Measurements from ENCODE around the gene HDAC8.
A peak's percentile ranks its signal among the peaks of the same experiment; 100 is the strongest.

HDAC8 gene

DNA sequence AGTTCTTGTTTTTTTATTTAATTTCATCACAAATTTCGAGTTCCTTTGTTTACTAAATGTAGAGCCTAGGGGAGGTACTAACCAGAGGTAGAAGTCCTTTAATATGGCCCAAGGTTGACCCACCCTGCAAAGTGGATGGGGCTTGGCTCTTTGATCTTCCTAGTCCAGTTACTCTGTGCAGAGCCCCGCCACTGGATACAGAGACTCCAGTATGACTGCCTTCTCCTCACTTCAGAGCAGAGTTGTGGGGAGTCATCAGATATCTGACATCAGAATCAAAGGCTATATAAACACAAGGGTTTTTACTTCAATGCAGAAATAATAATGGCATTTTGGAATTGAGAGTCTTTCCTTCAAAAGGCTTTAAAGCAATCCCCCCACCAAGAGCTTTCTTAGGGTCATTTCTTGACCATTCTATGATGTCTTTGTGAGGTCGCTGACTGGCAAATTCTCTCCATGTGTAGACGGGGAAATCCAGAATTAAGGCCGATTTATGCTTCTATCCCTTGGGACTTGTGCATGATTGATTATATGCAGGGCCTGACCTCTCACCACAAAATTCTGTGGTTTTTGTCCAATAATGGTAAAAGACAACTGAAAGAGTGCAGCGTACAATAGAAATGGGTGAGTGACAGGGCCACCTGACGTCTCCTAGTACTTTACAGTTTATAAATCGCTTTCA is 178.7 kb downstream of the HDAC8 start:
- intact Hi-C loops (cut with DNase I): no loop called here

DNA sequence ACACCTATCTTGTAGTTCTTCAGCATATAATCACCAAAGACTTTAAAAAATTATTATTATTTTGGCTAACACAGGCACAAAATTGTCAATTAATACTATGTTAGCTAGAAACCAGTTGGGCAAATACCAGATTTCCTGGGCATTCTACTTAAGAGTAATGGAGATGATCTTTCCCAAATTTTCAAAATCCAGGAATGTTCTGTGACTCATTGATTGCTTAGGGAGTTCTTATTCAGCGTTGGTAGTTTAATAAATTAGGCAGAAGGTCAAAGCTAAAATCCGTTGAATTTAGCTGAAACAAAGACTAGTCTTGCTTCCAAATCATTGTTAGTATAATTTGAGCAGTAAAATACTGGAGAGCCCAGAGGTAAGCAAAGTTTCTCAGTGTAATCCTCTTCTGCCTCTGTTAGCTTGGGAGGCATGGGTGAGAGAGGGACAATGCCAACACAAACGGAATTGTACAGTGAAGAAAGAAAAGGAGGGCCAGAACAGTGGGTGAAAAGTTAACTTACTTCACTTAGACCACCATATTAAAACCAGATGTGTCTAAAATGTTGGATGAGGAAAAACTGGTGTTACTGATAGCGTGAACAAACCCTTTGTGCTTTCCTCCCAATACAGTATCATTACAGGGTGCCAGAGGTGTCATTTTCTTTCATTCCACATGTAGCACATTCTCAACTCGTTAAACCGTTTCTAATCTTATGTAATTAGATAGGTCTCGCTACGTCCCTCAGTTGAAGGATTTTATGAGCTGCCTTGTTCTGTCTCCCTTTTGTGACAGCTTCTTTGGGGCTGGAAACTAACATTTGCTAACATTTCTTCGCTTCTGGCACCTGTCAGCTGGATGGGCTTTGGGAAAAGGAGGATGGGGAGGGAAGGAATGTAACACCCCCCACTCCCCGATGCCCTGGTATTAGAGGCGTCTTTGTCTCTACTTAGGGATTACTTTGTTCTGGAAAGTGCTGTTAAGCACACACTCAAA is 179.5 kb downstream of the HDAC8 start:
- intact Hi-C loops (cut with DNase I): no loop called here
- no peak for DNase-seq

More for the DNA sequence above, 178.7 kb downstream of the HDAC8 start:
- no peak for DNase-seq

DNA sequence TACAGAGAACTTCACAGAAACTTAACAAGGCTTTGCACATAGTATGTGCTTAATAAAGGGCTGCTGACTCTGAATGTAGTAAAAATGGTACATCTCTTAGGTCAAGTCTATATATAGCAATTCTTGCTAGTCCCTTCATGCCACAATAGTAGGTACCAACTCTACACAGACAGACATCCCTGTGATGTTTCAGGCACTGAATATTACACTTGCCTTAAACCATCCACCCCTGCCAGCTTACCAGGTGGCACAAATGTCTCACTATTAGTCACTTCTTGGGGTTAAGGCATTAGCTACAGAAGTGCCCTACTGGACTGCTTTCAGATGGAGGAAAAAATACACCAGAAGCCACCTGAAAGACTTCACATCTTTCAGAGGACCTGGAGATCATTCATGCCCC is 180.6 kb downstream of the HDAC8 start:
- no peak for DNase-seq
- intact Hi-C loops (cut with DNase I): no loop called here

DNA sequence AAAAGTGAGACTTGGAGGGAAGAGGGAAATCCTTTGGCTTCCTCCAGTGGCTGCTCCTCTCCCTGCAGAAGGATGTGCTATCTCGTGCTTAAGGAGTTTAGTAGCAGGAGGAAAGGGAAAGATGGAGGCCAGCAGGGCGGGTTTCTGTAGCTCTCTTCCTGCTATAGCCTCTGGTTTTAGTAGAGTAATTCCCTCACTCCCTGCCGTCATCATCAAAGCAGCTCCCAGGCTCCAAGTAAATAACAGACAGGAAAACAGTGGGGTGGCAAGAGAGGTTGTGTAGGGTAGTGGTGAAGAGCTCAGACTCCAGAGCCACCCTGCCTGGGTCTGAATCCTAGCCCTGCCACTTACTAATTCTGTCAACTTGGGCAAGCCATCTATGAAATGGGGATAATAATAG is 185.4 kb downstream of the HDAC8 start:
- intact Hi-C loops (cut with DNase I): no loop called here
- no peak for DNase-seq

DNA sequence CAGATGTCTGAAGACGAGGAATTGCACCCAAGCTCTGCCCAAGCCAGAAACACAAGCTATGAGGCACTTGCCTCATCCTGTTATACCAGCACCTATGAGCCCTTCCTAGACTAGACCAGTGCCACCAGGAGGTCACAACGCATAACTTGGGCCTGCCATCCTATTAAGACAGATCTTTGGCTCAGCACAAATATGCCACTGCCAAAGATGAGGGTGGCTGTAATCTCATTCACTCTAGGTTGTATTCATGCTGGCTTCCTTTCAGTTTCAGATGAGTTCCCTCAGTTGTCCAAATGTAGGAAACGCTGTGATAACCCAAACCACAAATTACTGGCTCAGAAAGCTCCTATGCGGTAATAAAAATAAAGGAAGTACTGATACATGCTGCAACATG is 190.4 kb downstream of the HDAC8 start:
- intact Hi-C loops (cut with DNase I): no loop called here
- DNase-seq: no peak

DNA sequence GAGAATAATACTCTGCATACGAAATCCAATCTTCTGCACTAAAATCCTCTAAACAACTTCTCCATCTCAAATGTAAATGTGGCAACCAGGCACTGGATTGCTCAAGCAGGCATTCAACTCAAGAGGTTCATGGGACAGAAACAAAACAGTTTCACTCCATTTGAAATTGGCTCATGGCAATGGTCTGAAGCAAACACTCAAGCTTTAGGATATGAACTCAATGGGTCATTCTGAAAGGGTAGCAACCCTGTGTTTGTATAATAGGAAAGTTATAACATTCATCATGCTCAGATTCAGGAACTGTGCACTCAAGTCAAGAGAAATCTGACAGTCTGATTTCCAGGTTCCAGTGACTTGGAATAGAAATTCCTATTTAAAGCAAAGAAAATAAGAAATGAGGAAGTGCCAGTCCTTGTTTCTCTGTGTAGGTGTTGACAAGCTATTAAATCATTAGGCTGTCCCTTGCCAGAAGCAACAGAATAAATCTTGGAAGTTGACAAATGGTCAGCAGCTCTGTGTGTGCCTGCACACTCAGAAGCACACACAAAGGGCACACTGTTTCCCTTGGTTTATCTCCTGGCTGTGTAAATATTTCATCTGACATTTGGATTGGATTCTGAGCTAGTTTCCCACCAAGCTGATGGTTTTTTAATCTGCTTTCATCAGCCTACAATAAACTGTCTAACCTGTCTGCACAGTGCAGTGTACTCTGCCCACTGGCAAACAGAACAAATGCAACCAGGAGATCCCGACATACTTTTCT is 191.0 kb downstream of the HDAC8 start:
- DNase-seq: peak in 1 of 42 donors; percentile 3
- intact Hi-C loops (cut with DNase I): no loop called here

DNA sequence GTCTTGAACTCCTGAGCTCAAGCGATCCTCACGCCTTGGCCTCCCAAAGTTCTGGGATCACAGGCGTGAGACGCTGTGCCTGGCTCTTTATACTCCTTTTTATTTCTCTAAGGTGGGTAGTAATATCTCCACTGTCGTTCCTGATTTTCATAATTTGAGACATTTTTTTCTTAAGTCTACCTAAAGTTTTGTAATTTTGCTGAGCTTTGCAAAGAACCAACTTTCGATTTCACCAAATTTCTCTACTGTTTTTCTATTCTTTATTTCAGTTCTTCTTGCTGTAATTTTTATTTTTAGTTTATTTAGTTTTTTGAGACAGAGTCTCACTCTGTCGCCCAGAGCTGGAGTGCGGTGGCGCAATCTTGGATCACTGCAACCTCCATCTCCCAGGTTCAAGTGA is 196.5 kb downstream of the HDAC8 start:
- no peak for DNase-seq
- intact Hi-C loops (cut with DNase I): no loop called here

DNA sequence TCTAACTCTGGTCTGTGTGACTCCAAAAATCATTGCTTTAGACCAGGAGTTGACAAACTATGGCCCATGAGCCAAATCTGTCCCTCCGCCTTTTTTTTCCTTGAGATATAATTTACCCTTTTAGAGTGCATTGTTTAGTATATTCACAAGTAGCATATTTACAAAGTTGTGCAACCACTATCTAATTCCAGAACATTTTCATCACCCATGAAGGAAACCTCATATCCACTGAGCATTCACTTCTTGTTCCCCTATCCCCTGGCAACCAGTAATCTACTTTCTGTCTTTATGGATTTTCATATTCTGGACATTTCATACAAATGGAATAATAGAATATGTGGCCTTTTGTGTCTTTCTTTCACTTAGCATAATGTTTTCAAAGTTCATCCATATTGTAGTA is 199.5 kb downstream of the HDAC8 start:
- DNase-seq: no peak
- intact Hi-C loops (cut with DNase I): no loop called here

DNA sequence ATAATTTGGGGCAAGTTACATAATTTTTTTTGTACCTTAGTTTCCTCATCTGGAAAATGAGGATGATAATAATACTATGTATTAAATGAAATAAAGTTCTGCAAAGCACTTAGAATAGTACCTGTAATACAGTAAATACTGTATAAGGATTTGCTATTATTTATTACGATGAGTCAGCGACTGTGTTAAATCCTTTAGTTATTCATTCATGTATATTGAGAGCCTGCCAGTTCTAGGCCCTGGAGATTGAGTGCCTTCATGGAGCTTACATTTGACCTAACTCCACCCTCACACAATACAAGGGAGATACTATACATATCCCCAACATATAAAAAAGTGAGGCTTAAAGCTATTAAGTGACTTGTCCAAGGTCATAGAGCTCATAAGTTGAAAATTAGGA is 199.9 kb downstream of the HDAC8 start:
- intact Hi-C loops (cut with DNase I): no loop called here
- DNase-seq: no peak

DNA sequence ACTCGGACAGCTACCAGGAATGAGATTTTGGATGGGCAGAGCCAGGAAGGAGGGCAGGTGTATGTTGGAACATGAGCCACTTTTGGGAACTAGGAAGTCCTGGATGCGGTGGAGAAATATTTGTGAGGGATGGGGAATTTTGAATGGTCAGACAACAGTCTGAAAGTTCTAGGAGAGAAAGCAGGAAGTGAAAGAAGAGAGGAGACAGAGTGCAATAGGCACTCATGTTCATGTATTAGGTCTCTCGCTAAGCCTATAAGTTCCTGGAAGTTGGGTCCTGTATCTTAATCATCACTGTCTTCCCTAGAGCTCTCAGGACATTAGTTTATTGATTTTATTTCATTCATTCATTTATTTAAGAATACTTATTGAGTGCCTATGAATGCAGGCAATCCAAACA is 201.2 kb downstream of the HDAC8 start:
- intact Hi-C loops (cut with DNase I): no loop called here

DNA sequence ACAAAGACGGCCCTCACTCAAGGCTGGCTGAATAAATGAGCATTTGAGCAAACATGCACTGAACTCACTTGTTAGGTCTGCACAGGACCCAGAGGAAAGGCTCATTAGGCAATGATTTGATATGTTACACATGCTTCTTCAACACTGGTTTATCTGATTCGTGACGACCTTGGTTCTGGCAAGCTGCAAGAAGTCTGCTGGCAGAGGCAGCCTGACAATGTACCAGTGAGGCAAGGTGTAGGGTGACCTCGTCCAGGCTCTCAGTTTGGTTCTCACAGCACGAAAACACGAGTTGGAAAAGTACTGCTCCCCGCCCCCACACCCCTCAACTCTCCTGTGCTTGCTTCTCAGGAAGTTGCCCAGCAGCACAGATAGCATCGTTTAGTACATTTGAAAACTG is 203.8 kb downstream of the HDAC8 start:
- no peak for DNase-seq

More for the DNA sequence above, 201.2 kb downstream of the HDAC8 start:
- DNase-seq: no peak

DNA sequence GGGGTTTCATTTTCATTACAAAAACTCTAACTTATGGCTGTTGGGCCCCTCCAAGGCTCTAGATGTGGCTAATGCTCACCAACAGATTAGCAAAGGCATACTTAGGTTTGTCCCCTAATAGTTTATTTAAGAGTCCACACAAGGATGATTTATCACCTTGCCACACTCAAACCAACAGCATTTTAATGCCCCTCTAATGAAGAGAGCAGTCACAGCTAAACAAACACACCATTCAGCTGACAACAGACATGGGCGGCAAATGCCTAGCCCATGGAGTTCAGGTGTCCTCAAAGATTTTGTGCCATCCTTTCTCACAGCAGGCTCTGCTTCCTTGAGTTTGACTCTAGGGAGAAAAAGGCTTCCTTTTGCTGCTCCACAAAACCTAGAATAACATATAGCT is 205.1 kb downstream of the HDAC8 start:
- DNase-seq: no peak
- intact Hi-C loops (cut with DNase I): no loop called here

More for the DNA sequence above, 203.8 kb downstream of the HDAC8 start:
- intact Hi-C loops (cut with DNase I): no loop called here

DNA sequence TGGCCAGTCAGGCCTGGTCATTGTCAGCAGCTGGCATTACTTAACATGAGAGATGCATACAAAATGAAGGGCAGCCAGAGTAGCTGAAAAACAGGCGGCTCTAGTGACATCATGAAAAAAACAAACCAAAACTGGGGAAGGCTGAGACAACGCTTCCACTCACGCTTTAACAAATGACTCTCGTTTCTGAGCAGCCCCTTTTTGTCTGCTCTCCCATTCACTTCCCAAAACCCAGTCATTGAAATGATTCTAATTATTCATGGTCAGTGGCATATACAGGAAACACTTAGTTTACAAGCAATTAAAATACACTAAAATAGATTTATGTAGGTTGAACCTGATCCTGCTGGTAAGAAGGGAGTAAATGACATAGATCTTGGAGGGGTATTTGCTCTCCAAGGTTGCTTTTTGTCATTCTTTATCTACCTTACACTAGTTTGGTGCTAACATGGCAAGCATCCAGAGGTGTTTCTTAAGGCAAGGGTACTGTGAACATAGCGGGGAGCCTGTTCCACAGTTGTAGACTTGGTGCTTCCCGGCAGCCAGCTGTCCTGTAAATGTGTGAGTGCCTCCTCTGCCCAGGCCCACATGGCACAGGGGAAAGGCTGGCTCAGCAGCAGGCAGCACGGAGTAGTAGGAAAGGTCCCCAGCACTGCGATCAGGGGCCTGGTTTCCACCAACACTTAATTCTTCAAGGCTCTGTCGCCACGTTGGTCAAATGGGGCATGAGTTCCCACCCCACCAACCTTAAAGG is 205.8 kb downstream of the HDAC8 start:
- DNase-seq: peak in 11 of 42 donors; percentile 13 to 55 (median 17)
- intact Hi-C loops (cut with DNase I): no loop called here

DNA sequence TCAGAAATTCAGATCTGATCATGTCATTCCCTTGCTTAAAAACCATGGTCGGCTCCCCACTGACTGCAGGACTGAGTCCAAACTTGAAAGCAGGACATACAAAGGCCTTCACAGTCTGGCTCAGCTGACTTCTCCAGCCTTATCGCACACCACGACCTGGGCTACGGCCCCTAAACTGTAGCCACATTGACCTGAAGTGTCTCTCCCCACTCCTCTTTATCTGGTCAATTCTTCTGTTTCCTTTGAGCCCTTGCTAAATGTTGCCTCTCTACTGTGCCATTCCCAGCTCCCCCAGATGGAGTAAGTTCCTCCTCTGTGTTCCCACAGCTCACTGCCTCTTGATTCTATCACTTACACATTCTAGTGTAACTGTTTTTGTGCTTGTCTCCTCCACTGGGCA is 206.5 kb downstream of the HDAC8 start:
- DNase-seq: no peak
- intact Hi-C loops (cut with DNase I): no loop called here

DNA sequence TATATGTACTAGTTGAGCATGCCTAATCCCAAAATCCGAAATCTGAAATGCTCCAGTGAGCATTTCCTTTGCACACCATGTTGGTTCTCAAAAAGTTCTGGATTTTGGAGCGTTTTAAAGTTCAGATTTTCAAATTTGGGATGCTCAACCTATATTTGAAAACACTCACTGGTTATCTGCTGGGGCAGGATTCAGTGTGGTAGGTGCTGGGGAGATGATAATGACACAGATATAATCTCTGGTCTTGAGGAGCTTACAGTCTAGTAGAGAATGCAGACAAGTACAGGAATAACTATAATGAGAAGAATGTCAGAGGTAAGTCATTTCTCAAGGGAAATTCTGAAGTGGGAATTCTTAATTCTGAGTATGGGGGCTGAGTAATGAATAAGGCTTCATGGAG is 207.5 kb downstream of the HDAC8 start:
- intact Hi-C loops (cut with DNase I): no loop called here
- DNase-seq: no peak

DNA sequence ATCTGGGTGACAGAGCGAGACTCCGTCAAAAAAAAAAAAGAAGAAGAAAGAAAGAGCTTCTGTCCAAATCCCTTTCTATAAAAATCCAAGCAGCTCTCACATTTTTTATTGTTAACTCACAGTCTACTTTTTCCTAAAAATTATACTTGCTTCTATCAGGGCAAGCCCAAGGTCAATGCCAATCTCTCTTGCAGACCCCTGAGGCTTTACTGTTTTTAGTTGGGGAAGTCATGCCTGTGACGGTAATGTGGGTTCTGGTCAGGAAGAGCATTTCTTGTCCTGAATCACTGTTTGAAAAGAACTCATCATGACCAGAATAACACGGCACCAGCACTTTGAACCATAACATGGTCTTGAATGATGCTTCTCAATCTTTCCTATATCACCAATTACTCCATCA is 212.3 kb downstream of the HDAC8 start:
- DNase-seq: no peak
- intact Hi-C loops (cut with DNase I): no loop called here

DNA sequence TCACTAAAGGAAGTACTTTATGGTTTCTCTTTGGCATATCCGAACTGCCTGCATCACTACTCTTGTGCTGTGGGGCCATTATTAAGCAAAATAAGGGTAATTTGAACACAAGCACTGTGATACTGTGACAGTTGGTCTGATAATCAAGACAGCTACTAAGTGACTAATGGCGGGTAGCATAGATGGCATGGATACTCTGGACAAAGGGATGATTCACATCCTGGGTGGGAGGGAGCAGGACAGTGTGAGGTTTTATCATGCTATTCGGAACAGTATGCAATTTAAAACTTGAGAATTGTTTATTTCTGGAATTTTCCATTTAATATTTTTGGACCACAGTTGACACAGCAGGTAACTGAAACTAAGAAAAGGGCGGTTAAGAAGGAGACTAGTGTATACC is 214.3 kb downstream of the HDAC8 start:
- intact Hi-C loops (cut with DNase I): loop anchor here (10.0 kb wide), 1 partner anchor 64 kb away; no protein-coding TSS in a partner anchor
- no peak for DNase-seq

DNA sequence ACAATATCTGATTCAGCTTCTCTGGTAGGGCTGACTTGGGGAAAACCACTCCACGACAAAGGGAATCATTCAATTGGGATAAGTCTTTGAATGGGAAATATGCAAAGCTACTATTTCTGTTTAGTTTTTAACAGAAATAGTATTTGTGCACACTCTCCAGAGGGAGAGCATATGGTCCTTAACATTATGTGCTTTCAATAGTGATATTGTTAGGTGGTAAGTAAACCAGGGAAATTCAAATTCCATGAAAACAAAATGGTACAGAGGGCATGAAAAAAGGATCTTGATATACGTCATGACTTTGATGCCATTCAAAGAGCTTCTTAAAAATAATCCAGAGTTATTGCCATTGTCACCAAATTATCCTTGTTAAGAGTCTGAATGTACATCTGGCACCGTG is 219.9 kb downstream of the HDAC8 start:
- no peak for DNase-seq
- intact Hi-C loops (cut with DNase I): loop anchor here (10.0 kb wide), 1 partner anchor 58 kb away; no protein-coding TSS in a partner anchor
